Caco-2 (cell line): ENCODE data around the gene UGT1A3. TPM values are rescaled to one million over a fixed set of nuclear protein-coding genes. Genes with fewer than 3 reads are reported as not detected.

Experiments
- BruUV-seq: library from RNA; stranded (reverse); fragments of 400-500 nt; replicated peaks from 2 replicates; lab custom pipeline; 2021; lab: Mats Ljungman, UMichigan
- CTCF ChIA-PET: fragments of 300-600 bp; sonication (Branson Sonifier 250); formaldehyde crosslinking; loops from one replicate; lab custom pipeline; 2022; ENCODE audit warnings: antibody characterized with exemption; lab: Charles Lee
- POLR2A ChIA-PET: fragments of 300-600 bp; sonication (Branson Sonifier 250); formaldehyde crosslinking; loops from one replicate; lab custom pipeline; 2022; ENCODE audit warnings: antibody characterized with exemption; lab: Charles Lee
- DNase-seq, 2 experiments: peaks; one replicate each; pipeline versions ENCODE4 v3.0.0 to v3.0.0-alpha.2; 2020 to 2022
- H3K27me3 ChIP-seq: replicated peaks from 2 replicates; pipeline ENCODE4 v1.6.0; 2011; ENCODE audit warnings: low read length; ENCODE audit not compliant: control insufficient read depth, insufficient read depth
- H3K36me3 ChIP-seq: 2 replicates; pipeline ENCODE4 v1.5.1; 2011; ENCODE audit warnings: low read length; ENCODE audit not compliant: control insufficient read depth, insufficient read depth
- H3K4me1 ChIP-seq: fragments of 250-450 bp; sonication (Bioruptor Pico); 2 replicates; pipeline ENCODE4 v1.5.1; 2020; ENCODE audit warnings: mild to moderate bottlenecking
- H3K4me3 ChIP-seq: 2 replicates; pipeline ENCODE4 v1.5.1; 2011; ENCODE audit warnings: low read depth, mild to moderate bottlenecking, control low read depth, low read length
- H3K9me3 ChIP-seq: fragments of 250-450 bp; sonication (Bioruptor Pico); 2 replicates; pipeline ENCODE4 v1.5.1; 2020; ENCODE audit warnings: mild to moderate bottlenecking, moderate library complexity
- H3K27ac Mint-ChIP-seq: one replicate; pipeline ENCODE4 v1.8.0; 2022; ENCODE audit warnings: mixed read lengths; ENCODE audit not compliant: unreplicated experiment
- H3K27me3 Mint-ChIP-seq: one replicate; pipeline ENCODE4 v1.8.0; 2022; ENCODE audit warnings: mixed read lengths; ENCODE audit not compliant: insufficient read depth, unreplicated experiment
- H3K36me3 Mint-ChIP-seq: one replicate; pipeline ENCODE4 v1.8.0; 2022; ENCODE audit warnings: mild to moderate bottlenecking, mixed read lengths; ENCODE audit not compliant: insufficient read depth, unreplicated experiment
- H3K4me1 Mint-ChIP-seq: one replicate; pipeline ENCODE4 v1.8.0; 2022; ENCODE audit warnings: low read depth, mixed read lengths; ENCODE audit not compliant: unreplicated experiment
- H3K4me3 Mint-ChIP-seq: one replicate; pipeline ENCODE4 v1.8.0; 2022; ENCODE audit warnings: mild to moderate bottlenecking, moderate library complexity, mixed read lengths; ENCODE audit not compliant: unreplicated experiment
- H3K9me3 Mint-ChIP-seq: one replicate; pipeline ENCODE4 v1.8.0; 2022; ENCODE audit warnings: mixed read lengths; ENCODE audit not compliant: unreplicated experiment
- CTCF ChIP-seq, 2 experiments: fragments of 200-600 bp in 1 of 2; IDR thresholded peaks; 1 replicate in 1 of 2; 2 replicates in 1 of 2; pipeline versions ENCODE4 v1.5.1 to v1.8.0; 2011 to 2022; ENCODE audit warnings: antibody characterized with exemption in 1 of 2, control low read depth in 1 of 2, inconsistent platforms in 1 of 2, low read depth in 1 of 2, low read length in 1 of 2, mild to moderate bottlenecking in 1 of 2, moderate library complexity in 1 of 2; ENCODE audit not compliant: insufficient read depth in 1 of 2, severe bottlenecking in 1 of 2, unreplicated experiment in 1 of 2
- intact Hi-C: fragments of 100-400 bp; cut with micrococcal nuclease; formaldehyde crosslinking; loops from one replicate; pipeline ENCODE4 v1.10.0; 2022; ENCODE audit not compliant: unreplicated experiment
- total RNA-seq: library from RNA; stranded (reverse); gene quantifications from 2 replicates; pipeline ENCODE4 v1.2.3, GENCODE V29; 2022

Gene UGT1A3
- total RNA-seq, 1 experiment from 2014 or later: 0.64 TPM

- CTCF ChIA-PET: no interaction called here
- TF ChIP-seq CTCF (IDR thresholded peaks at IDR 0.05; ENCODE audit: insufficient read depth in 1 of 2, low read depth in 1 of 2, low read length in 1 of 2, severe bottlenecking in 1 of 2, unreplicated experiment in 1 of 2): no peak
- H3K36me3 Mint-ChIP-seq: no peaks in the 10 kb centered on the region
- POLR2A ChIA-PET: no interaction called here
- H3K27ac Mint-ChIP-seq: no peak overlapping the region
- BruUV-seq: no TSS peak
- Histone ChIP-seq H3K4me1 (no peaks in the 10 kb centered on the region), H3K36me3 (no peaks in the 10 kb centered on the region), H3K9me3 (no peaks in the 10 kb centered on the region), H3K27me3 (no peaks in the 10 kb centered on the region), H3K4me3 (no peak overlapping the region)
- H3K4me1 Mint-ChIP-seq: no peaks in the 10 kb centered on the region
- DNase-seq: no peak
- no peak overlapping the region for H3K4me3 Mint-ChIP-seq
- intact Hi-C loops: no loop called here
- no peaks in the 10 kb centered on the region for H3K27me3 Mint-ChIP-seq
- H3K9me3 Mint-ChIP-seq: no peaks in the 10 kb centered on the region
Observed at GRCh38 chr2:233817361-233817911, 88.6 kb downstream of the UGT1A3 start.

- ChIA-PET CTCF (no interaction called here), POLR2A (no interaction called here)
- TF ChIP-seq CTCF (IDR thresholded peaks at IDR 0.05; ENCODE audit: insufficient read depth in 1 of 2, low read depth in 1 of 2, low read length in 1 of 2, severe bottlenecking in 1 of 2, unreplicated experiment in 1 of 2): no peak
- Histone ChIP-seq H3K4me1 (no peaks in the 10 kb centered on the region), H3K9me3 (no peaks in the 10 kb centered on the region), H3K4me3 (no peak overlapping the region), H3K27me3 (no peaks in the 10 kb centered on the region), H3K36me3 (no peaks in the 10 kb centered on the region)
- no peak overlapping the region for H3K27ac Mint-ChIP-seq
- no peaks in the 10 kb centered on the region for H3K36me3 Mint-ChIP-seq
- H3K9me3 Mint-ChIP-seq: no peaks in the 10 kb centered on the region
- H3K4me3 Mint-ChIP-seq: no peak overlapping the region
- no TSS peak for BruUV-seq
- intact Hi-C loops: no loop called here
- no peaks in the 10 kb centered on the region for H3K27me3 Mint-ChIP-seq
- no peaks in the 10 kb centered on the region for H3K4me1 Mint-ChIP-seq
- DNase-seq: no peak
Observed at GRCh38 chr2:233817995-233818638, 89.3 kb downstream of the UGT1A3 start.

GRCh38 chr2:233818639-233819621 lies 90.1 kb downstream of the UGT1A3 start:
- ChIA-PET POLR2A (no interaction called here), CTCF (no interaction called here)
- no peak overlapping the region for H3K27ac Mint-ChIP-seq

More at GRCh38 chr2:233818639-233819621, 90.1 kb downstream of the UGT1A3 start:
- Histone ChIP-seq H3K27me3 (no peaks in the 10 kb centered on the region), H3K36me3 (no peaks in the 10 kb centered on the region), H3K4me3 (no peak overlapping the region), H3K4me1 (no peaks in the 10 kb centered on the region), H3K9me3 (no peaks in the 10 kb centered on the region)
- H3K27me3 Mint-ChIP-seq: no peaks in the 10 kb centered on the region
- H3K4me1 Mint-ChIP-seq: no peaks in the 10 kb centered on the region
- no TSS peak for BruUV-seq
- TF ChIP-seq CTCF (IDR thresholded peaks at IDR 0.05; ENCODE audit: insufficient read depth in 1 of 2, low read depth in 1 of 2, low read length in 1 of 2, severe bottlenecking in 1 of 2, unreplicated experiment in 1 of 2): no peak
- no peak overlapping the region for H3K4me3 Mint-ChIP-seq
- H3K36me3 Mint-ChIP-seq: no peaks in the 10 kb centered on the region
- intact Hi-C loops: no loop called here
- H3K9me3 Mint-ChIP-seq: no peaks in the 10 kb centered on the region
- no peak for DNase-seq
